Neural cell (in vitro differentiated cells): ENCODE results near the gene SLC27A6. TPM values are rescaled to one million over a fixed set of nuclear protein-coding genes. Genes with fewer than 3 reads are reported as not detected.

Experiments
- H2AFZ ChIP-seq: fragments of 200-600, 300-800 bp; sonication (generic), shearing (Covaris generic); 2 replicates; pipeline ENCODE4 v1.6.0; 2014; ENCODE audit warnings: low read depth, mild to moderate bottlenecking, antibody characterized with exemption, low read length, moderate library complexity
- H3F3A ChIP-seq: fragments of 200-600 bp; shearing (Covaris generic); 2 replicates; pipeline ENCODE4 v1.6.1; 2016; ENCODE audit warnings: mild to moderate bottlenecking, moderate library complexity, mixed read lengths, antibody characterized with exemption, low read length; ENCODE audit not compliant: insufficient read depth, poor library complexity, severe bottlenecking
- H3K27ac ChIP-seq: fragments of 200-600, 300-800 bp; sonication (generic), shearing (Covaris generic); 2 replicates; pipeline ENCODE4 v1.5.1; 2014; ENCODE audit warnings: mild to moderate bottlenecking, low read length, moderate library complexity
- H3K27me3 ChIP-seq: fragments of 300-800, 200-600 bp; sonication (generic), shearing (Covaris generic); 2 replicates; pipeline ENCODE4 v1.6.0; 2014; ENCODE audit warnings: mild to moderate bottlenecking, low read depth, low read length, moderate library complexity; ENCODE audit not compliant: insufficient read depth
- H3K36me3 ChIP-seq: fragments of 300-800, 200-600 bp; sonication (generic), shearing (Covaris generic); 2 replicates; pipeline ENCODE4 v1.5.1; 2014; ENCODE audit warnings: mild to moderate bottlenecking, antibody characterized with exemption, low read length, moderate library complexity; ENCODE audit not compliant: insufficient read depth
- H3K4me2 ChIP-seq: fragments of 300-800, 200-600 bp; sonication (generic), shearing (Covaris generic); 2 replicates; pipeline ENCODE4 v1.6.0; 2014; ENCODE audit warnings: mild to moderate bottlenecking, low read length
- H3K4me3 ChIP-seq: fragments of 300-800, 200-600 bp; sonication (generic), shearing (Covaris generic); 2 replicates; pipeline ENCODE4 v1.5.1; 2014; ENCODE audit warnings: mild to moderate bottlenecking, low read length, moderate library complexity
- H3K79me2 ChIP-seq: fragments of 200-600 bp; shearing (Covaris generic); replicated peaks from 2 replicates; pipeline ENCODE4 v1.6.0; 2014; ENCODE audit warnings: mild to moderate bottlenecking, low read length, moderate library complexity; ENCODE audit not compliant: insufficient read depth
- H3K9ac ChIP-seq: fragments of 300-800, 200-600 bp; sonication (generic), shearing (Covaris generic); 2 replicates; pipeline ENCODE4 v1.6.1; 2016; ENCODE audit warnings: mild to moderate bottlenecking, low read length, mixed read lengths
- H3K9me2 ChIP-seq: fragments of 200-600 bp; shearing (Covaris generic); 2 replicates; pipeline ENCODE4 v1.6.1; 2016; ENCODE audit warnings: mild to moderate bottlenecking, low read length, mixed read lengths; ENCODE audit not compliant: insufficient read depth
- H3K9me3 ChIP-seq: fragments of 200-600, 300-800 bp; sonication (generic), shearing (Covaris generic); 2 replicates; pipeline ENCODE4 v1.6.1; 2016; ENCODE audit warnings: mild to moderate bottlenecking, mixed run types, low read length, moderate library complexity, mixed read lengths
- H4K20me1 ChIP-seq: fragments of 200-600 bp; shearing (Covaris generic); 2 replicates; pipeline ENCODE4 v1.6.1; 2016; ENCODE audit warnings: mild to moderate bottlenecking, mixed run types; ENCODE audit not compliant: insufficient read depth
- EP300 ChIP-seq: fragments of 450-650 bp; conservative IDR thresholded peaks from 2 replicates; pipeline ENCODE4 v1.6.1; 2014; ENCODE audit warnings: antibody characterized with exemption, mild to moderate bottlenecking, moderate library complexity; ENCODE audit not compliant: poor library complexity, severe bottlenecking
- EZH2 ChIP-seq: fragments of 200-600, 300-800 bp; shearing (Covaris generic), sonication (generic); IDR thresholded peaks from 2 replicates; pipeline ENCODE4 v1.6.1; 2014; ENCODE audit warnings: antibody characterized with exemption, low read length, borderline replicate concordance, mild to moderate bottlenecking; ENCODE audit not compliant: insufficient read depth, poor library complexity, severe bottlenecking
- MXI1 ChIP-seq: fragments of 450-650 bp; conservative IDR thresholded peaks from 2 replicates; pipeline ENCODE4 v1.6.1; 2014; ENCODE audit warnings: antibody characterized with exemption, mild to moderate bottlenecking; ENCODE audit not compliant: poor library complexity, severe bottlenecking
- POLR2AphosphoS5 ChIP-seq: IDR thresholded peaks from 2 replicates; pipeline ENCODE4 v1.6.1; 2012
- RAD21 ChIP-seq: fragments of 450-650 bp; conservative IDR thresholded peaks from 2 replicates; pipeline ENCODE4 v1.6.1; 2014; ENCODE audit warnings: antibody characterized with exemption, mild to moderate bottlenecking, moderate library complexity
- SMC3 ChIP-seq: fragments of 450-650 bp; conservative IDR thresholded peaks from 2 replicates; pipeline ENCODE4 v1.6.1; 2014; ENCODE audit warnings: antibody characterized with exemption, mild to moderate bottlenecking, moderate library complexity; ENCODE audit not compliant: poor library complexity
- TAF1 ChIP-seq: IDR thresholded peaks from 2 replicates; pipeline ENCODE4 v1.6.1; 2012; ENCODE audit warnings: low read depth
- polyA plus RNA-seq: library from polyadenylated mRNA; depleted of rRNA; stranded (reverse); fragments of >200 nt; gene quantifications from 2 replicates; pipeline ENCODE4 v1.2.3, GENCODE V29; 2014
- TF ChIP-seq, protein P1 (sequence below): fragments of 450-650 bp; IDR thresholded peaks from 2 replicates; pipeline ENCODE4 v1.5.1; 2014; ENCODE audit warnings: antibody characterized with exemption, mild to moderate bottlenecking, moderate library complexity; ENCODE audit not compliant: poor library complexity, severe bottlenecking
- TF ChIP-seq, protein P2 (sequence below): IDR thresholded peaks from 2 replicates; pipeline ENCODE4 v1.6.1; 2012; ENCODE audit warnings: borderline replicate concordance

SLC27A6 gene
- polyA plus RNA-seq, 1 donor from 2014 or later = 0.37 TPM

DNA sequence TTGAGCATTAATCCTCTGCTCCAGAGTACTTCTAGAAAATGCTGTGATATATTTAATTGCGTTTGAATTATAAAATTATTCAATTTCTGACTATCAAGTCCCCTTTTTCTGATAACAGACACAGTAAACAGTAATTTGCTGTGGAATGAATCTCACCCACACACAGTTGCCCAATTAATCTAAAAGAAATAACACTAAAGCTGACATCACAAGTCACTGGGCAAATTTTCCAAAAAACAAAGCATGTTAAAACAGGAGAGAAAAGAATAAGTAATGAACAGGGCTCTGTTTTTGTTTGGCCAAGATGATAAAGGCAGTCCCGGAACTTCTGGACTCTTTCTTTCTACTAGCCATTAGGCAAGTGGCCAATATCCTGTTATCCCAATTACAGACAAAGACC is 56.5 kb downstream of the SLC27A6 start:
- Histone ChIP-seq H3K4me2 (no peak overlapping the region), H3F3A (no peaks in the 10 kb centered on the region), H4K20me1 (no peaks in the 10 kb centered on the region), H3K9me2 (no peaks in the 10 kb centered on the region), H3K27ac (no peak overlapping the region), H2AFZ (no peak overlapping the region), H3K27me3 (no peaks in the 10 kb centered on the region), H3K79me2 (no peaks in the 10 kb centered on the region), H3K36me3 (no peaks in the 10 kb centered on the region), H3K4me3 (no peak overlapping the region), H3K9ac (no peak overlapping the region), H3K9me3 (no peaks in the 10 kb centered on the region)
- TF ChIP-seq POLR2AphosphoS5 = no peak
- TF ChIP-seq RAD21 = no peak
- no peak for TF ChIP-seq SMC3
- TF ChIP-seq EZH2 = no peak
- TF ChIP-seq, protein P1, sequence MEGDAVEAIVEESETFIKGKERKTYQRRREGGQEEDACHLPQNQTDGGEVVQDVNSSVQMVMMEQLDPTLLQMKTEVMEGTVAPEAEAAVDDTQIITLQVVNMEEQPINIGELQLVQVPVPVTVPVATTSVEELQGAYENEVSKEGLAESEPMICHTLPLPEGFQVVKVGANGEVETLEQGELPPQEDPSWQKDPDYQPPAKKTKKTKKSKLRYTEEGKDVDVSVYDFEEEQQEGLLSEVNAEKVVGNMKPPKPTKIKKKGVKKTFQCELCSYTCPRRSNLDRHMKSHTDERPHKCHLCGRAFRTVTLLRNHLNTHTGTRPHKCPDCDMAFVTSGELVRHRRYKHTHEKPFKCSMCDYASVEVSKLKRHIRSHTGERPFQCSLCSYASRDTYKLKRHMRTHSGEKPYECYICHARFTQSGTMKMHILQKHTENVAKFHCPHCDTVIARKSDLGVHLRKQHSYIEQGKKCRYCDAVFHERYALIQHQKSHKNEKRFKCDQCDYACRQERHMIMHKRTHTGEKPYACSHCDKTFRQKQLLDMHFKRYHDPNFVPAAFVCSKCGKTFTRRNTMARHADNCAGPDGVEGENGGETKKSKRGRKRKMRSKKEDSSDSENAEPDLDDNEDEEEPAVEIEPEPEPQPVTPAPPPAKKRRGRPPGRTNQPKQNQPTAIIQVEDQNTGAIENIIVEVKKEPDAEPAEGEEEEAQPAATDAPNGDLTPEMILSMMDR = no peak
- TF ChIP-seq MXI1 = no peak
- TF ChIP-seq, protein P2, sequence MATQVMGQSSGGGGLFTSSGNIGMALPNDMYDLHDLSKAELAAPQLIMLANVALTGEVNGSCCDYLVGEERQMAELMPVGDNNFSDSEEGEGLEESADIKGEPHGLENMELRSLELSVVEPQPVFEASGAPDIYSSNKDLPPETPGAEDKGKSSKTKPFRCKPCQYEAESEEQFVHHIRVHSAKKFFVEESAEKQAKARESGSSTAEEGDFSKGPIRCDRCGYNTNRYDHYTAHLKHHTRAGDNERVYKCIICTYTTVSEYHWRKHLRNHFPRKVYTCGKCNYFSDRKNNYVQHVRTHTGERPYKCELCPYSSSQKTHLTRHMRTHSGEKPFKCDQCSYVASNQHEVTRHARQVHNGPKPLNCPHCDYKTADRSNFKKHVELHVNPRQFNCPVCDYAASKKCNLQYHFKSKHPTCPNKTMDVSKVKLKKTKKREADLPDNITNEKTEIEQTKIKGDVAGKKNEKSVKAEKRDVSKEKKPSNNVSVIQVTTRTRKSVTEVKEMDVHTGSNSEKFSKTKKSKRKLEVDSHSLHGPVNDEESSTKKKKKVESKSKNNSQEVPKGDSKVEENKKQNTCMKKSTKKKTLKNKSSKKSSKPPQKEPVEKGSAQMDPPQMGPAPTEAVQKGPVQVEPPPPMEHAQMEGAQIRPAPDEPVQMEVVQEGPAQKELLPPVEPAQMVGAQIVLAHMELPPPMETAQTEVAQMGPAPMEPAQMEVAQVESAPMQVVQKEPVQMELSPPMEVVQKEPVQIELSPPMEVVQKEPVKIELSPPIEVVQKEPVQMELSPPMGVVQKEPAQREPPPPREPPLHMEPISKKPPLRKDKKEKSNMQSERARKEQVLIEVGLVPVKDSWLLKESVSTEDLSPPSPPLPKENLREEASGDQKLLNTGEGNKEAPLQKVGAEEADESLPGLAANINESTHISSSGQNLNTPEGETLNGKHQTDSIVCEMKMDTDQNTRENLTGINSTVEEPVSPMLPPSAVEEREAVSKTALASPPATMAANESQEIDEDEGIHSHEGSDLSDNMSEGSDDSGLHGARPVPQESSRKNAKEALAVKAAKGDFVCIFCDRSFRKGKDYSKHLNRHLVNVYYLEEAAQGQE = no peak
- no peak for TF ChIP-seq EP300
- no peak for TF ChIP-seq TAF1

GRCh38 chr5:129022599-129022998 is 57.3 kb downstream of the SLC27A6 start:
- Histone ChIP-seq H3K9me3 (no peaks in the 10 kb centered on the region), H3K36me3 (no peaks in the 10 kb centered on the region), H2AFZ (no peak overlapping the region), H3K9ac (no peak overlapping the region), H3F3A (no peaks in the 10 kb centered on the region), H3K27ac (no peak overlapping the region), H3K27me3 (no peaks in the 10 kb centered on the region), H3K4me3 (no peak overlapping the region), H4K20me1 (no peaks in the 10 kb centered on the region), H3K79me2 (no peaks in the 10 kb centered on the region), H3K9me2 (no peaks in the 10 kb centered on the region), H3K4me2 (no peak overlapping the region)
- TF ChIP-seq EP300 (no peak), TAF1 (no peak), POLR2AphosphoS5 (no peak), EZH2 (no peak), SMC3 (no peak), RAD21 (no peak), MXI1 (no peak)
- TF ChIP-seq, protein P2 = no peak
- TF ChIP-seq, protein P1 = no peak
